KMS-11 (cell line): Measurements from ENCODE around the gene WDR72.
"Not testable (repeated sequence)": the region's sequence is repeated elsewhere in the genome, so short reads cannot be mapped to it uniquely, and the experiment has no call there.

Experiments used
- H2AFZ ChIP-seq: fragments of 200-600 bp; sonication (generic); 2 replicates; pipeline ENCODE4 v1.6.1; 2016; ENCODE audit warnings: antibody characterized with exemption, mixed run types, low read depth
- H3K27ac ChIP-seq: fragments of 200-600 bp; sonication (generic); 2 replicates; pipeline ENCODE4 v1.6.1; 2016; ENCODE audit warnings: mild to moderate bottlenecking, mixed run types
- H3K27me3 ChIP-seq: fragments of 200-600 bp; sonication (generic); 2 replicates; pipeline ENCODE4 v1.6.1; 2017; ENCODE audit warnings: mild to moderate bottlenecking, low read depth, mixed run types, moderate library complexity; ENCODE audit not compliant: insufficient read depth
- H3K36me3 ChIP-seq: fragments of 200-600 bp; sonication (generic); 2 replicates; pipeline ENCODE4 v1.6.1; 2017; ENCODE audit warnings: mild to moderate bottlenecking, mixed run types; ENCODE audit not compliant: insufficient read depth
- H3K4me1 ChIP-seq: fragments of 200-600 bp; sonication (generic); 2 replicates; pipeline ENCODE4 v1.6.1; 2016; ENCODE audit warnings: mild to moderate bottlenecking, low read depth, mixed run types; ENCODE audit not compliant: poor library complexity, severe bottlenecking
- H3K4me2 ChIP-seq: fragments of 200-600 bp; sonication (generic); 2 replicates; pipeline ENCODE4 v1.7.0; 2016; ENCODE audit warnings: mild to moderate bottlenecking, mixed run types
- H3K4me3 ChIP-seq: fragments of 200-600 bp; sonication (generic); IDR thresholded peaks from 2 replicates; pipeline ENCODE4 v1.6.1; 2017; ENCODE audit warnings: low read depth, low read length, mixed read lengths; ENCODE audit not compliant: insufficient read depth
- H3K79me2 ChIP-seq: fragments of 200-600 bp; sonication (generic); 2 replicates; pipeline ENCODE4 v1.6.1; 2016; ENCODE audit warnings: low read depth, mixed run types; ENCODE audit not compliant: insufficient read depth
- H3K9ac ChIP-seq: fragments of 200-600 bp; sonication (generic); 2 replicates; pipeline ENCODE4 v1.6.1; 2016; ENCODE audit warnings: mild to moderate bottlenecking, mixed run types
- H4K20me1 ChIP-seq: fragments of 200-600 bp; sonication (generic); 2 replicates; pipeline ENCODE4 v1.6.1; 2016; ENCODE audit warnings: mild to moderate bottlenecking, mixed run types; ENCODE audit not compliant: insufficient read depth
- CTCF ChIP-seq: fragments of 200-600 bp; sonication (generic); conservative IDR thresholded peaks from 2 replicates; pipeline ENCODE4 v1.6.1; 2017; ENCODE audit warnings: low read depth, mild to moderate bottlenecking, antibody characterized with exemption, low read length, moderate library complexity, mixed read lengths

The WDR72 gene

GRCh38 chr15:53709821-53710220 lies 49.6 kb downstream of the WDR72 start:
- no peaks in the 10 kb centered on the region for H3K79me2 ChIP-seq
- H3K4me2 ChIP-seq: no peak overlapping the region
- no peak overlapping the region for H3K4me3 ChIP-seq
- no peaks in the 10 kb centered on the region for H4K20me1 ChIP-seq
- no peak overlapping the region for H2AFZ ChIP-seq
- no peaks in the 10 kb centered on the region for H3K27me3 ChIP-seq
- no peak for TF ChIP-seq CTCF
- H3K9ac ChIP-seq: no peak overlapping the region
- H3K4me1 ChIP-seq: no peaks in the 10 kb centered on the region
- no peak overlapping the region for H3K27ac ChIP-seq
- H3K36me3 ChIP-seq: no peaks in the 10 kb centered on the region

- H3K4me2 ChIP-seq: no peak overlapping the region
- H3K79me2 ChIP-seq: no peaks in the 10 kb centered on the region
- no peak overlapping the region for H3K9ac ChIP-seq
- no peaks in the 10 kb centered on the region for H4K20me1 ChIP-seq
- no peak overlapping the region for H3K27ac ChIP-seq
- no peaks in the 10 kb centered on the region for H3K36me3 ChIP-seq
- TF ChIP-seq CTCF: no peak
- no peak overlapping the region for H2AFZ ChIP-seq
- H3K4me1 ChIP-seq: no peaks in the 10 kb centered on the region
- H3K4me3 ChIP-seq: no peak overlapping the region
- no peaks in the 10 kb centered on the region for H3K27me3 ChIP-seq
These were observed 64.1 kb downstream of the WDR72 start for GRCh38 chr15:53695365-53695764.

GRCh38 chr15:53694476-53694874 lies 65.0 kb downstream of the WDR72 start:
- H3K4me2 ChIP-seq: no peak overlapping the region
- H3K27ac ChIP-seq: no peak overlapping the region
- no peak overlapping the region for H3K9ac ChIP-seq
- TF ChIP-seq CTCF: no peak
- H3K4me3 ChIP-seq: no peak overlapping the region
- H3K36me3 ChIP-seq: no peaks in the 10 kb centered on the region
- no peaks in the 10 kb centered on the region for H3K4me1 ChIP-seq
- H4K20me1 ChIP-seq: no peaks in the 10 kb centered on the region
- no peak overlapping the region for H2AFZ ChIP-seq
- H3K27me3 ChIP-seq: no peaks in the 10 kb centered on the region
- no peaks in the 10 kb centered on the region for H3K79me2 ChIP-seq

GRCh38 chr15:53693729-53694475 lies 65.6 kb downstream of the WDR72 start:
- Histone ChIP-seq H3K36me3 (no peaks in the 10 kb centered on the region), H4K20me1 (no peaks in the 10 kb centered on the region), H3K27me3 (no peaks in the 10 kb centered on the region), H3K79me2 (no peaks in the 10 kb centered on the region), H2AFZ (no peak overlapping the region), H3K4me1 (no peaks in the 10 kb centered on the region), H3K27ac (no peak overlapping the region), H3K9ac (no peak overlapping the region), H3K4me2 (no peak overlapping the region), H3K4me3 (no peak overlapping the region)
- no peak for TF ChIP-seq CTCF

- H3K9ac ChIP-seq, H3K4me3 ChIP-seq, H2AFZ ChIP-seq: not testable (repeated sequence)
These were observed 75.3 kb downstream of the WDR72 start for GRCh38 chr15:53684162-53684561.

More at GRCh38 chr15:53684162-53684561, 75.3 kb downstream of the WDR72 start:
- H3K36me3 ChIP-seq, H3K27me3 ChIP-seq, H4K20me1 ChIP-seq, H3K27ac ChIP-seq, H3K4me2 ChIP-seq, H3K4me1 ChIP-seq, H3K79me2 ChIP-seq: not testable (repeated sequence)
